Cardiac fibroblast (primary cell): ENCODE results near the gene HOXC11.

Source experiments
- DNase-seq, 2 donors: peaks; one replicate each; pipeline versions ENCODE4 v3.0.0 to v3.0.0-alpha.2; 2010; ENCODE audit warnings: low read depth in 2 of 2
- H3K4me3 ChIP-seq, 2 donors: replicated peaks in 1 of 2; 1 replicate in 1 of 2; 2 replicates in 1 of 2; pipeline ENCODE4 v1.5.1; 2011; ENCODE audit warnings: low read depth in 2 of 2, low read length in 2 of 2, mild to moderate bottlenecking in 2 of 2, moderate library complexity in 1 of 2
- CTCF ChIP-seq: IDR thresholded peaks from one replicate; pipeline ENCODE4 v1.5.1; 2011; ENCODE audit warnings: low read depth, mild to moderate bottlenecking, low read length, inconsistent platforms

Gene HOXC11

GRCh38 chr12:53950789-53951576 lies 21.9 kb upstream of the HOXC11 start:
- no peak overlapping the region for H3K4me3 ChIP-seq
- DNase-seq, result no peak
- no peak for TF ChIP-seq CTCF

- TF ChIP-seq CTCF, result no peak
- H3K4me3 ChIP-seq, result no peak overlapping the region
- DNase-seq, result no peak
These were observed 21.2 kb upstream of the HOXC11 start for GRCh38 chr12:53951577-53952334.

GRCh38 chr12:53952335-53952694 lies 20.6 kb upstream of the HOXC11 start:
- no peak for DNase-seq
- TF ChIP-seq CTCF, result no peak
- no peak overlapping the region for H3K4me3 ChIP-seq

GRCh38 chr12:53952871-53953734 lies 19.8 kb upstream of the HOXC11 start:
- TF ChIP-seq CTCF, result no peak
- no peak overlapping the region for H3K4me3 ChIP-seq
- no peak for DNase-seq

GRCh38 chr12:53953831-53954693 lies 18.9 kb upstream of the HOXC11 start:
- TF ChIP-seq CTCF, result no peak
- DNase-seq, result no peak
- no peak overlapping the region for H3K4me3 ChIP-seq

GRCh38 chr12:53954694-53955035 lies 18.3 kb upstream of the HOXC11 start, which contains the start of gene HOXC12:
Gene HOXC12, plus strand, starts transcription at chr12:53954903. Its CDS starts 27 bp downstream, at chr12:53954930.
- no peak within 1 kb of the TSS for H3K4me3 ChIP-seq
- no peak for TF ChIP-seq CTCF
- DNase-seq, result no peak
